ENCODE data around the gene MMEL1.

- TF ChIP-seq CTCF (IDR thresholded peaks at IDR 0.05; ENCODE audit: poor library complexity) (no peak), EZH2 (IDR thresholded peaks at IDR 0.05; ENCODE audit: borderline replicate concordance) (no peak)
Measured at GRCh38 chr1:2630498-2631135, 2.2 kb downstream of the MMEL1 start.

Data from hepatocyte (in vitro differentiated cells).